NCI-H2107 treated with DMSO at 0.1 percent for 48 hours (cell line): Measurements from ENCODE around the gene SKP1.

Experiments
- DNase-seq: peaks from one replicate; lab custom pipeline; 2025; ENCODE audit not compliant: unreplicated experiment; lab: John Stamatoyannopoulos, UW

SKP1 gene

GRCh38 chr5:134113902-134114875, 62.6 kb downstream of the SKP1 start, which contains the start of gene TCF7:
Gene TCF7 (plus strand): TSS chr5:134114681. CDS start chr5:134114907, 226 bp downstream.
- DNase-seq = peak; percentile 8

DNA sequence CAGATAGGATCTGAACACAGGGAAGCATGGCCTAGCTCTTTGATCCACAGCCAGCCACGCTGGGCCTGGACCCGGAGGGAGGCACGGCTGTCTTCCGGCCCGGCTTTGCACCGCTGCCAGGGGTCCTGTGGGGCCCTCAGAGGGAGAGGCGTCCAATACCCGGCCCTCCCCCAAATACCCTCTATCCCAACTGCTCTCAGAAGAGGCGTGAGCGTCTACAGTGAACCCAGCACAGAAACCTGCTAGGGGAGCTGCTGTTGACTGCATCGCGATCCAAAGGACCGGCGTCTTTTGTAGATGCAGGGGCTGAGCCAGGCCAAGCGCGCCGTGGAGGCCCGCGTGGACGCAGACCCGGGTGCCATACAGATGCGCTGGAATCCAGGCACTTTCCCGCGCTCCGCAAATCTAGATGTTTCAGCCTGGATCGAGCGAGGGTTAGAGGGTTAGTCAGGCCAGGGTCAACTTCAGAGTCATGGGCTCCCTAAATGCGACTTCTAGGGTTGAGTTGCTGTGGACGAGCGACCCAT, 63.3 kb downstream of the SKP1 start:
- no peak for DNase-seq

DNA sequence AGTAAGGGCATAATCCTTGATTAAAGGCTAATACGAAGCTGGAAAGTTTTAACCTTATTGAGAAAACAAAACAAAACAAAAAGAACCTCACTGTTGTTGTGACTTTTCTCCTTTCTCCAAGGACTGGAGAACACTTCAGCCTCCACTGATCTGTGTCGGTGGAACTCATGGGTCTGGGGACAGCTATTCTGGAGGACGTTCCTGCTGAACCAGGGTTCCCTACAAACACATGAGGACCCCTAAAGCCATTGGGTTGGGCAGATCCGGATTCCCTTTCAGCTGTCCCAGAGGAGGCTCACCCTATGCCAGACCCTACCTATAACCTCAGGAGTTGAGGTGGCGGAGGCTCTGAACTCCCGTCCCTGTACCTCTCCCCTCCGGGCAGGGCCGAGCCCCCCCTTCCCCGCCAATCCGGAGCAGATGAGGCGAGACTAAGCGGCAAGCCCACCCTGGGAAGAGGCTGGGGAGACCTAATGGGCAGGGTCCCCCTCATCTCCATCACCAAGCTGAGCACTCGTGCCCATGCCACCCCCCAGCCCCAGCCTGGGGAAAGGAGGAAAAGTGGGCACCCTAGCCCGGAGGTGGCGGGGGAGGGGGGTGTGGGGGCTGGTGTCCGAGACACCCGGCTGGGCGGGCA, 63.9 kb downstream of the SKP1 start:
- DNase-seq = no peak

GRCh38 chr5:134111741-134112647, 64.8 kb downstream of the SKP1 start:
- DNase-seq = no peak

DNA sequence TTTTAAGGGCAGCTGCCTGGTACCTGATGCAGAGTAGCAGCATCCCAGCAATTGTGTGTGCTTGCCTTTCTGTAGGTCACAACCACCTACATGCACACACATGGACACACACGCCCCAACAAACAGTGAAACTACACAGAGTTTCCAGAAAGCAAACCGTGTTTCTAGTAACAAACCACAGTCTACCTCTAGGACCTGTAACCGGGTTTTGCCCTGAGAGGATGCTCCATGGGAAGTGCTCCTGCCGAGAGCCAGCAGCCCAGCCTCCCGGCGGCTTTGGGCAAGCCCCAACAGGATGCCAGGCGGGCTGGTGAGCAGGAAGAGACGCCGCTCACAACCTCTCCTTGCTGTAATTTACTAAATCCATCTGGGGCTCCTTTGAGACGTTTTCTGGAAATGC, 66.4 kb downstream of the SKP1 start:
- no peak for DNase-seq

DNA sequence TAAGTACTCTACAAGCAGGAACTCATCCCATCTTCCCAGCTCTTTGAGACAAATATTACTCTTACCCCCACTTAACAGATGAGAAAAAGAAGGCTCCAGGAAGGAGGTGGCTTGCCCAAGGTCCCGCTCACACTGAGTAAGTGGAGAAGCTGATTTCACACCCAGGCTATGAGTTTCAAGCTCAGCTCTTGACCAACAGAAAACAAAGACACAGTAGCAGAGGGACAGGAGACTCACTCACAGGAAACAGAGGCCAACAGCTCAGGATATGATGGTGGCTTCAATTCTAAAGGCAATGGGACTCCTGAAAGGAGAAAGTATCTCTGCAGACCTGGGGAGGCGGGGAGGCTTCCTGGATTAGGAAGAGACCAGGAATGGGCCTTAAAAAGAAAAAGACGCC, 69.0 kb downstream of the SKP1 start:
- DNase-seq = no peak

- DNase-seq = no peak
These were observed 69.6 kb downstream of the SKP1 start for GRCh38 chr5:134106991-134107701.

GRCh38 chr5:134103998-134104654, 72.6 kb downstream of the SKP1 start:
- no peak for DNase-seq

GRCh38 chr5:134103397-134103796, 73.4 kb downstream of the SKP1 start:
- DNase-seq = no peak

DNA sequence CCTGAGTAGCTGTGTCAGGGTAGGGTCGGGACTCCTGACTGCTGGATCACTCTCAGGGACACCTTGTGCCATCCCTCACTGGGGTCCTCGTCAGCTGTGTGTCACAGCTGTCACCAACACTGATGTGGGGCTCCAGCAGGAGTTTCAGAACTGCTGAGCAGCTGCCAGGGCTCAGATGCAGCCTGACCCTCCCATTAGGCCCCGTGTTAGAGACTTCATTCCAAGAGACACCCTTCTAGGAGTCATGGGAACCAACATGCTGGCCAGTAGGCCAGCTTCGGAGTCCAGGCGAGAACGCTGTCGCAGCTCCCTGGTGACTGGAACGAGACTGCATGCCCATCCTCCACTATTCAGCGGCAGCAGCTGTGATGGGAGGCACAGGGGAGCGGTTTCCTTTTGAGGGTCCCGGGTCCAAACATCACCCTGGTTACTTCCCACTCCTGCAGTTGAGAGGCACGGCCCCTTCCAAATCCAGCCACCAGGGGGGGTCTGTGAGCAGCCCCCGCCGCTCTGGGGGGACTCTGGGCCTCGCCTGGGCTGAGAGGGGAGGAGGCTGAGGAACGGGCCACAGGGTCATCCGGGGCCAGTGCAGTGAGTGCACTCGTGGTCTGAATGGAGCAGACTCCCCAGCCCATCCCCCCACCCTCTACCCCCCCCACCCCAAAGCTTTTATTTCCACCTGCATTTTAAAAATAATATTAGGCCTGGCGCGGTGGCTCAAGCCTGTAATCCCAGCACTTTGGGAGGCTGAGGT, 74.9 kb downstream of the SKP1 start:
- no peak for DNase-seq

DNA sequence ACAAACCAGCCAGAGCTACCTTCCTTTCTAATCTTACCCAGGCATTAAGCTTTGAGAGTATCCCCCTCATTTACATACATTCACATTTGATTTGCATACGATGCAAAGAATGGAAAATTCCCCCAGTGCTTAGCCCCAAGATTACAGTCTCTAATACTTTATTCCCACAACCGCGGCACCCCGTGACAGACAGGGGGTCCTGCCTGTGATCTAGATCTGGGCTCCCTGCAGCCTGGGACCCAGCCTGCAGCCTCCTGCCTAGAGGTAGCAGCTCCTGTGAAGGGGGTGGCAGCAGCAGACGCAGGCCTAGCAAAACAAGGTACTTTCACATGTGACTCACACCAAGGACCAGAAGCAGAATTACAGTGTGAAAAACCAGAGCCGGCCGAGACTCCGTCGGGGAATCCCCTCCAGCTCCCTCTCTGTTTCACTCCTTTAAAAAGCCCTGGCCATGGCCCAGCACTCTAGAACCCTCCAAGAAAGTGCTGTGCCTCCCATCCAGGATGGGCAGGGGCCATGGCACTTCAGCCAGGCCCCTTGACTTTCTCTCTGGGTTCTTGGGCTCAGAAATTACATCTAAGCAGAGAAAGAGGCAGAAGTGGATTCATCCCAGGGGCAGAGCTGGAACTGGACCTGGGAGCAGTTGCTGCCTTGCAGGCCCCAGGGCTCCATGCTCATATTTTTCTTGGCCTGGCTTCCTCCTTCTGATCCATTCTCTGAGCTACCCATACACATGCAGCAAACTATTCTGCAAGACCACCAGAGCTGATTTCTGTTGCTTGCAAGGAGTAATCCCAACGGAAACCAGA, 76.3 kb downstream of the SKP1 start:
- no peak for DNase-seq

DNA sequence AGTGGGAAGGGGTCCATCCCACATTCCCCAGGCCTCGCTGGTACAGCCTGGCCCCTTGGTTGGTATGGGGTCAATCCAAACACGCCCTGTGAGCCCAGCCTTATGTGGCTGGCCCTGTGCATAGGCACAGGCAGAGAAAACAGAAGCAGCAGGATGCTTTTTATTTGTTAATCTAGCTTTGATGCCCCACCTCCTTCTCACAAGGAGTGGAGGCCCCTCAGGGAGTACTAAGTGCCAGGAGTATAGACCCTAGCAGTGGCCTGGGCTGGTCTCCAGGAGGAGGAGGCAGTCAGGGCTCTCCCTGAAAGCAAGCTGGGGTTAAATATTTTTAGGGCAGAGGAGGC, 76.8 kb downstream of the SKP1 start:
- no peak for DNase-seq

DNA sequence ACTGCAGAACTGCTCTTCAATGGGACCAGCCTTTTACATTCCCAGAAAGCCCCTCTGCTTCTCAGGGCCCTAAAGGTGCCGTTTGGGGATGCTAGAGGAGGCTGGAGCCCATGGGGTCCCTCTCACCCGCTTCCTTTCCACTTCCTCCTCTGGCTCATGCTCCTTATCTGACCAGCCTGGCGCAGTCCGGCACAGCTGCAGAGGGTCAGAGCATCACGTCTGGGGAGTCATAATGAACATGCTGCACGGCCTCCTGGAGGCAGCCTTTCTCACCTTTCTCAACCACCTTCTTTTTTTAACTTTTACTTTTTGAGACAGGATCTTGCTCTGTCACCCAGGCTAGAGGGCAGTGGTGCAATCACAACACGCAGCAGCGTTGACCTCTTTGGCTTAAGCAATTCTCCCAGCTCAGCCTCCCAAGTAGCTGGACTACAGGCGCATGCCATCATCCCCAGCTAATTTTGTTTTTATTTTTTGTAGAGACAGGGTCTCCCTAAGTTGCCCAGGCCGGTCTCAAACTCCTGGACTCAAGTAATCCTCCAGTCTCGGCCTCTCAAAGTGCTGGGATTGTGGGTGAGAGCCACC, 77.4 kb downstream of the SKP1 start:
- DNase-seq = no peak
